Measurements from ENCODE around the gene TMEM44. TPM values are rescaled to one million over a fixed set of nuclear protein-coding genes. Genes with fewer than 3 reads are reported as not detected.
"Not testable (repeated sequence)": the region's sequence is repeated elsewhere in the genome, so short reads cannot be mapped to it uniquely, and the experiment has no call there.

Gene TMEM44
- total and polyA plus RNA-seq, 9 of the 15 experiments (the other 6 are each of a cell fraction or from before 2014, with no cell fraction given) = 0.53 to 18.1 (median 11.3) TPM

- H3K36me3 ChIP-seq (ENCODE audit: control insufficient read depth, insufficient read depth, low read length); DNase-seq (ENCODE audit: extremely low read depth in 1 of 4, low spot score in 3 of 4); H3K9me1 ChIP-seq (ENCODE audit: control insufficient read depth, insufficient read depth, low read length); H4K20me1 ChIP-seq (replicated peaks; ENCODE audit: control insufficient read depth, insufficient read depth, low read length); FAIRE-seq; H3K4me3 ChIP-seq; H3K9me3 ChIP-seq (replicated peaks; ENCODE audit: control insufficient read depth, insufficient read depth, low read depth, low read length); POLR2A ChIA-PET; H3K27me3 ChIP-seq (ENCODE audit: control insufficient read depth in 2 of 2, insufficient read depth in 2 of 2, low read length in 2 of 2); CTCF ChIA-PET (ENCODE audit: low intra/inter-chr PET ratio); H3K4me2 ChIP-seq (ENCODE audit: insufficient read depth, low read length); H2AFZ ChIP-seq (ENCODE audit: low read depth, low read length); H3K27ac ChIP-seq (ENCODE audit: extremely low read depth, low read depth, low read length); ATAC-seq; H3K79me2 ChIP-seq (ENCODE audit: control insufficient read depth, insufficient read depth, low read length); H3K9ac ChIP-seq (ENCODE audit: insufficient read depth in 1 of 2, low read depth in 2 of 2, low read length in 2 of 2); H3K4me1 ChIP-seq (replicated peaks in 1 of 2; ENCODE audit: control insufficient read depth in 2 of 2, insufficient read depth in 2 of 2, low read length in 2 of 2); BruUV-seq (replicated peaks); in situ Hi-C loops (cut with MboI); intact Hi-C loops (cut with micrococcal nuclease): not testable (repeated sequence)
- WGBS (ENCODE audit: insufficient coverage, low coverage, missing lambda C conversion rate) = 67% methylated on average over 7 of the region's 7 CpGs
- TF ChIP-seq, protein P1, sequence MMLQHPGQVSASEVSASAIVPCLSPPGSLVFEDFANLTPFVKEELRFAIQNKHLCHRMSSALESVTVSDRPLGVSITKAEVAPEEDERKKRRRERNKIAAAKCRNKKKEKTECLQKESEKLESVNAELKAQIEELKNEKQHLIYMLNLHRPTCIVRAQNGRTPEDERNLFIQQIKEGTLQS (IDR thresholded peaks at IDR 0.05) = peak; percentile 69
- TF ChIP-seq, protein P1 (CRISPR knock-in tag; conservative IDR thresholded peaks at IDR 0.05) = not testable (repeated sequence)
These were observed 87.7 kb downstream of the TMEM44 start for GRCh38 chr3:194545538-194545937.

DNA sequence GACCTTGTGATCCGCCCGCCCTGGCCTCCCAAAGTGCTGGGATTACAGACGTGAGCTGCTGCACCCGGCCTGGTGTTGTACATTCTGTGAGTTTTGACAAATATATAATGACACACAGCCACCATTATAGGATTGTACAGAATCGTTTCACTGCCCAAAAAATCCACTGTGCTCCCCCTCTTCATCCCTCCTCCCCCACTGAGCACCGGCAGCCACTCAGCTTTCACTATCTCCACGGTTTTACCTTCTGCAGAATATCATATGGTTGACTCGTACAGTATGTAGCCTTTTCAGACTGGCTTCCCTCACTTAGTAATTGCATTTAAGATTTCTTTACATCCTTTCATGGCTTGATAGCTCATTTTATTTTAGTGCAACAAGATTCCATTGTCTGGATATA is 89.7 kb downstream of the TMEM44 start:
- 48% methylated on average over 8 of the region's 8 CpGs for WGBS (ENCODE audit: insufficient coverage, low coverage, missing lambda C conversion rate)
- Histone ChIP-seq H3K27ac (ENCODE audit: extremely low read depth, low read depth, low read length) (no peak overlapping the region), H4K20me1 (replicated peaks; ENCODE audit: control insufficient read depth, insufficient read depth, low read length) (no peaks in the 10 kb centered on the region), H3K79me2 (ENCODE audit: control insufficient read depth, insufficient read depth, low read length) (no peaks in the 10 kb centered on the region), H3K27me3 (ENCODE audit: control insufficient read depth in 2 of 2, insufficient read depth in 2 of 2, low read length in 2 of 2) (no peaks in the 10 kb centered on the region), H3K4me3 (no peak overlapping the region), H2AFZ (ENCODE audit: low read depth, low read length) (0 out of 2 replicates have a peak overlapping the region, but pooled peaks have one; percentile 36), H3K9me1 (ENCODE audit: control insufficient read depth, insufficient read depth, low read length) (no peaks in the 10 kb centered on the region), H3K9ac (ENCODE audit: insufficient read depth in 1 of 2, low read depth in 2 of 2, low read length in 2 of 2) (no peak overlapping the region), H3K9me3 (replicated peaks; ENCODE audit: control insufficient read depth, insufficient read depth, low read depth, low read length) (no peaks in the 10 kb centered on the region; the same call in 1 of the 2 replicates), H3K4me1 (replicated peaks in 1 of 2; ENCODE audit: control insufficient read depth in 2 of 2, insufficient read depth in 2 of 2, low read length in 2 of 2) (no peaks in the 10 kb centered on the region; a peak in 1 of 5 replicates), H3K36me3 (ENCODE audit: control insufficient read depth, insufficient read depth, low read length) (no peaks in the 10 kb centered on the region), H3K4me2 (ENCODE audit: insufficient read depth, low read length) (no peak overlapping the region)
- DNase-seq (ENCODE audit: extremely low read depth in 1 of 4, low spot score in 3 of 4) (no peak), FAIRE-seq (no peak), ATAC-seq (no peak)
- intact Hi-C loops (cut with micrococcal nuclease) = no loop called here
- POLR2A ChIA-PET = interaction anchor here (1.1 to 1.2 kb wide), 2 partner anchors 23 to 63 kb away, joined by 3 to 5 read pairs; no protein-coding TSS in a partner anchor
- BruUV-seq (replicated peaks) = no TSS peak
- in situ Hi-C loops (cut with MboI) = no loop called here
- CTCF ChIA-PET (ENCODE audit: low intra/inter-chr PET ratio) = no interaction called here
- TF ChIP-seq NR2C1 (IDR thresholded peaks at IDR 0.05) = no peak
- no peak for TF ChIP-seq NR2C1 (tag; IDR thresholded peaks at IDR 0.05)
- TF ChIP-seq ZNF263 (CRISPR knock-in tag; IDR thresholded peaks at IDR 0.05; ENCODE audit: borderline replicate concordance) = peak; percentile 92
- TF ChIP-seq FOXK1 (CRISPR knock-in tag; IDR thresholded peaks at IDR 0.05; ENCODE audit: borderline replicate concordance) = no peak
